ENCODE results near the gene ZSCAN9. TPM values are rescaled to one million over a fixed set of nuclear protein-coding genes. Genes with fewer than 3 reads are reported as not detected.

The ZSCAN9 gene
- total RNA-seq, 1 experiment from 2014 or later = 14.4 TPM

DNA sequence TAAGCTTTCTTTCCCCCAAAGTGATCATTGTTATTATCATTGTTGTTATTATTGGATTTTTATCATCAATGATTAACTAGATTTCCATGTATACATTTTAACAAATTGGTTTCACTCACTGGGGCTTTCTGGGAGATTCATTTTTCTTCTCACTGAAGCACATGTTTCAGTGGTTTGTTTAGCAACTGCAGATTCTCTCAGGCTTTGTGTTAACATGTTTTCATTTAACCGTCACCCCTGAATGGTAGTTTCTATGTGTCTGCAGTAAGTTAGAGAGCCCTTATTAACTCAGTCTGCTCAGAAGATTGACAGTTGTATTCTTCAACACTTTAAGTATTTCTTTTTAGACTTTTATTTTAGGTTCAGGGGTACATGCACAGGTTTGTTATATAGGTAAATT lies 14.6 kb downstream of the ZSCAN9 start:
- Histone ChIP-seq H3K4me3 (ENCODE audit: low read depth in 2 of 2, low read length in 2 of 2) (no peak overlapping the region), H3K9me3 (ENCODE audit: control insufficient read depth, insufficient read depth, low read depth, low read length) (no peaks in the 10 kb centered on the region), H3K27ac (ENCODE audit: low read length) (no peak overlapping the region), H3K36me3 (ENCODE audit: control insufficient read depth, insufficient read depth, low read length) (no peaks in the 10 kb centered on the region), H3K27me3 (ENCODE audit: control insufficient read depth, insufficient read depth, low read length) (no peaks in the 10 kb centered on the region), H3K4me1 (ENCODE audit: control insufficient read depth, insufficient read depth, low read length) (no peaks in the 10 kb centered on the region)
- in situ Hi-C loops (cut with HindIII; ENCODE audit: low pct_unique_long_range_greater_than_20kb, low sequenced_read_pairs) = no loop called here
- DNase-seq (ENCODE audit: low read depth, low spot score) = no peak
- TF ChIP-seq CTCF (IDR thresholded peaks at IDR 0.05) (no peak), POLR2AphosphoS5 (IDR thresholded peaks at IDR 0.05; ENCODE audit: low read depth, low read length) (no peak)
- TF ChIP-seq, protein P1, sequence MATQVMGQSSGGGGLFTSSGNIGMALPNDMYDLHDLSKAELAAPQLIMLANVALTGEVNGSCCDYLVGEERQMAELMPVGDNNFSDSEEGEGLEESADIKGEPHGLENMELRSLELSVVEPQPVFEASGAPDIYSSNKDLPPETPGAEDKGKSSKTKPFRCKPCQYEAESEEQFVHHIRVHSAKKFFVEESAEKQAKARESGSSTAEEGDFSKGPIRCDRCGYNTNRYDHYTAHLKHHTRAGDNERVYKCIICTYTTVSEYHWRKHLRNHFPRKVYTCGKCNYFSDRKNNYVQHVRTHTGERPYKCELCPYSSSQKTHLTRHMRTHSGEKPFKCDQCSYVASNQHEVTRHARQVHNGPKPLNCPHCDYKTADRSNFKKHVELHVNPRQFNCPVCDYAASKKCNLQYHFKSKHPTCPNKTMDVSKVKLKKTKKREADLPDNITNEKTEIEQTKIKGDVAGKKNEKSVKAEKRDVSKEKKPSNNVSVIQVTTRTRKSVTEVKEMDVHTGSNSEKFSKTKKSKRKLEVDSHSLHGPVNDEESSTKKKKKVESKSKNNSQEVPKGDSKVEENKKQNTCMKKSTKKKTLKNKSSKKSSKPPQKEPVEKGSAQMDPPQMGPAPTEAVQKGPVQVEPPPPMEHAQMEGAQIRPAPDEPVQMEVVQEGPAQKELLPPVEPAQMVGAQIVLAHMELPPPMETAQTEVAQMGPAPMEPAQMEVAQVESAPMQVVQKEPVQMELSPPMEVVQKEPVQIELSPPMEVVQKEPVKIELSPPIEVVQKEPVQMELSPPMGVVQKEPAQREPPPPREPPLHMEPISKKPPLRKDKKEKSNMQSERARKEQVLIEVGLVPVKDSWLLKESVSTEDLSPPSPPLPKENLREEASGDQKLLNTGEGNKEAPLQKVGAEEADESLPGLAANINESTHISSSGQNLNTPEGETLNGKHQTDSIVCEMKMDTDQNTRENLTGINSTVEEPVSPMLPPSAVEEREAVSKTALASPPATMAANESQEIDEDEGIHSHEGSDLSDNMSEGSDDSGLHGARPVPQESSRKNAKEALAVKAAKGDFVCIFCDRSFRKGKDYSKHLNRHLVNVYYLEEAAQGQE (IDR thresholded peaks at IDR 0.05; ENCODE audit: insufficient read depth in 1 of 2, low read depth in 2 of 2, low read length in 1 of 2) = no peak
- BruUV-seq (replicated peaks) = no TSS peak
- POLR2A ChIA-PET = no interaction called here
- ATAC-seq = no peak
- CTCF ChIA-PET = no interaction called here
- intact Hi-C loops (cut with micrococcal nuclease; ENCODE audit: unreplicated experiment) = no loop called here

DNA sequence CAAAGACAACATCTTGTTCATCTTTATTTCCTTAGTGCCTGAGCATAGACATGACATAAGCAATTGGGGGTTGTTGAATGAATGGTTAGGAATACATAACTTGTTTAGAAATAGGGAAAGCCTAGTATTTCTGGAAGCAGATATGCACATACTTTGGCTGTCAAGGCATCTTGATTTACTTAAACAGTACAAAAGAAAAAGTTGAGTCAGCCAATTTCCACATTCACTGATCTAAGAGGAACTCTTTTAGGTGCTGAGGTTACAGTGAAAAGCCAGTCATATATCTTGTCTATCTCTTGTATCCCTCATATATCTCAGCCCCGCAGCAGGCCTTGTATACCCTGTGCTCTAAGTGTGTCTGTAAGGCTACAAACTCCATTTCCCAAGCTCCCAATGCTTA lies 15.4 kb downstream of the ZSCAN9 start:
- no peak overlapping the region for H3K4me3 ChIP-seq (ENCODE audit: low read depth in 2 of 2, low read length in 2 of 2)
- no peaks in the 10 kb centered on the region for H3K27me3 ChIP-seq (ENCODE audit: control insufficient read depth, insufficient read depth, low read length)
- no peaks in the 10 kb centered on the region for H3K4me1 ChIP-seq (ENCODE audit: control insufficient read depth, insufficient read depth, low read length)
- H3K36me3 ChIP-seq (ENCODE audit: control insufficient read depth, insufficient read depth, low read length) = no peaks in the 10 kb centered on the region
- ATAC-seq (no peak), DNase-seq (ENCODE audit: low read depth, low spot score) (no peak)
- no TSS peak for BruUV-seq (replicated peaks)
- in situ Hi-C loops (cut with HindIII; ENCODE audit: low pct_unique_long_range_greater_than_20kb, low sequenced_read_pairs) (no loop called here), intact Hi-C loops (cut with micrococcal nuclease; ENCODE audit: unreplicated experiment) (no loop called here)
- no peaks in the 10 kb centered on the region for H3K9me3 ChIP-seq (ENCODE audit: control insufficient read depth, insufficient read depth, low read depth, low read length)
- ChIA-PET CTCF (no interaction called here), POLR2A (no interaction called here)
- no peak overlapping the region for H3K27ac ChIP-seq (ENCODE audit: low read length)
- TF ChIP-seq POLR2AphosphoS5 (IDR thresholded peaks at IDR 0.05; ENCODE audit: low read depth, low read length) (no peak), CTCF (IDR thresholded peaks at IDR 0.05) (no peak), TCF7L2 (IDR thresholded peaks at IDR 0.05; ENCODE audit: low read depth, low read length) (no peak), SIN3A (IDR thresholded peaks at IDR 0.05; ENCODE audit: borderline replicate concordance, insufficient read depth, low read depth, low read length) (no peak)
- TF ChIP-seq, protein P1 (IDR thresholded peaks at IDR 0.05; ENCODE audit: insufficient read depth in 1 of 2, low read depth in 2 of 2, low read length in 1 of 2) = no peak
